PFSK-1 (cell line): Measurements from ENCODE around the gene CHRND.

Experiments used
- FOXP2 ChIP-seq: optimal IDR thresholded peaks from 2 replicates; pipeline ENCODE3; 2011; ENCODE audit warnings: borderline replicate concordance, control low read depth, inconsistent platforms; ENCODE audit not compliant: insufficient read depth; ENCODE audit errors: extremely low read length, extremely low read depth
- POLR2AphosphoS5 ChIP-seq: IDR thresholded peaks from 2 replicates; pipeline ENCODE4 v1.6.1; 2012; ENCODE audit warnings: low read depth, mild to moderate bottlenecking, control low read depth, low read length, moderate library complexity
- REST ChIP-seq, 2 experiments: IDR thresholded peaks; 2 replicates each; pipeline versions ENCODE4 v1.6.1 to v1.8.0; 2011 to 2012; ENCODE audit warnings: low read depth in 2 of 2, low read length in 2 of 2, control low read depth in 1 of 2, inconsistent platforms in 1 of 2, mild to moderate bottlenecking in 1 of 2, moderate library complexity in 1 of 2; ENCODE audit not compliant: insufficient read depth in 1 of 2
- SIN3A ChIP-seq: IDR thresholded peaks from 2 replicates; pipeline ENCODE4 v1.6.1; 2012; ENCODE audit warnings: mild to moderate bottlenecking, low read length, moderate library complexity, borderline replicate concordance; ENCODE audit not compliant: insufficient read depth
- TAF1 ChIP-seq: IDR thresholded peaks from 2 replicates; pipeline ENCODE4 v1.6.1; 2012; ENCODE audit warnings: low read length, control low read depth, borderline replicate concordance; ENCODE audit not compliant: insufficient read depth

GRCh38 chr2:232513353-232513752, 12.6 kb upstream of the CHRND start:
- TF ChIP-seq SIN3A (no peak), TAF1 (no peak), REST (IDR thresholded peaks at IDR 0.05; ENCODE audit: insufficient read depth in 1 of 2, low read depth in 2 of 2, low read length in 2 of 2) (no peak), POLR2AphosphoS5 (no peak), FOXP2 (no peak)
